ENCODE measurements around the gene TMEM131.
"Not testable (repeated sequence)": the region's sequence is repeated elsewhere in the genome, so short reads cannot be mapped to it uniquely, and the experiment has no call there.

TMEM131 gene

GRCh38 chr2:98022067-98022466 is 26.3 kb upstream of the TMEM131 start:
- DNase-seq (ENCODE audit: low read depth in 2 of 2) = not testable (repeated sequence)

GRCh38 chr2:98020992-98021713 is 25.4 kb upstream of the TMEM131 start:
- DNase-seq (ENCODE audit: low read depth in 2 of 2) = no peak

GRCh38 chr2:98020516-98020915 is 24.8 kb upstream of the TMEM131 start:
- DNase-seq (ENCODE audit: low read depth in 2 of 2) = no peak

- no peak for DNase-seq (ENCODE audit: low read depth in 2 of 2)
These were observed 21.3 kb upstream of the TMEM131 start for GRCh38 chr2:98016908-98017670.

- DNase-seq (ENCODE audit: low read depth in 2 of 2) = no peak
These were observed 19.9 kb upstream of the TMEM131 start for GRCh38 chr2:98015671-98016070.

GRCh38 chr2:98014379-98014778 is 18.6 kb upstream of the TMEM131 start:
- DNase-seq (ENCODE audit: low read depth in 2 of 2) = no peak

GRCh38 chr2:98013407-98014042 is 17.8 kb upstream of the TMEM131 start:
- DNase-seq (ENCODE audit: low read depth in 2 of 2) = no peak

- DNase-seq (ENCODE audit: low read depth in 2 of 2) = no peak
These were observed 16.8 kb upstream of the TMEM131 start for GRCh38 chr2:98012561-98012991.

- DNase-seq (ENCODE audit: low read depth in 2 of 2) = no peak
These were observed 14.4 kb upstream of the TMEM131 start for GRCh38 chr2:98009887-98010760.

- no peak for DNase-seq (ENCODE audit: low read depth in 2 of 2)
These were observed 12.7 kb upstream of the TMEM131 start for GRCh38 chr2:98008415-98008814.

- no peak for DNase-seq (ENCODE audit: low read depth in 2 of 2)
These were observed 10.6 kb upstream of the TMEM131 start for GRCh38 chr2:98006378-98006777.

- DNase-seq (ENCODE audit: low read depth in 2 of 2) = no peak
These were observed 8.9 kb upstream of the TMEM131 start for GRCh38 chr2:98004613-98005012.

- no peak for DNase-seq (ENCODE audit: low read depth in 2 of 2)
These were observed 8.3 kb upstream of the TMEM131 start for GRCh38 chr2:98004047-98004446.

GRCh38 chr2:97999536-97999935 is 3.8 kb upstream of the TMEM131 start:
- no peak for DNase-seq (ENCODE audit: low read depth in 2 of 2)

- no peak for DNase-seq (ENCODE audit: low read depth in 2 of 2)
These were observed 2.8 kb upstream of the TMEM131 start for GRCh38 chr2:97998431-97999005.

GRCh38 chr2:97997784-97998392 is 2.1 kb upstream of the TMEM131 start:
- DNase-seq (ENCODE audit: low read depth in 2 of 2) = no peak

GRCh38 chr2:97996679-97997078 is 931 bp upstream of the TMEM131 start:
- DNase-seq (ENCODE audit: low read depth in 2 of 2) = no peak

- no peak for DNase-seq (ENCODE audit: low read depth in 2 of 2)
These were observed 568 bp downstream of the TMEM131 start for GRCh38 chr2:97995026-97995733.

- DNase-seq (ENCODE audit: low read depth in 2 of 2) = no peak
These were observed 1.3 kb downstream of the TMEM131 start for GRCh38 chr2:97994476-97994875.

- no peak for DNase-seq (ENCODE audit: low read depth in 2 of 2)
These were observed 1.8 kb downstream of the TMEM131 start for GRCh38 chr2:97993926-97994325.

All from stimulated activated CD4-positive, alpha-beta T cell treated with anti-CD3 and anti-CD28 coated beads, Interleukin-1b, Interleukin-23, amount 100 ng/mL, for 1 hour (primary cell).